Measurements from ENCODE around the gene ZNF211.

Gene ZNF211

GRCh38 chr19:57656346-57656745, 23.4 kb downstream of the ZNF211 start:
- no peak for DNase-seq

GRCh38 chr19:57664269-57665127, 31.5 kb downstream of the ZNF211 start:
- no peak for DNase-seq

- DNase-seq = no peak
Measured at GRCh38 chr19:57665261-57665806, 32.4 kb downstream of the ZNF211 start.

- DNase-seq = no peak
Measured at GRCh38 chr19:57667228-57667627, 34.3 kb downstream of the ZNF211 start.

GRCh38 chr19:57668635-57669034, 35.7 kb downstream of the ZNF211 start, which contains the start of gene ZSCAN4:
Gene ZSCAN4, plus strand, starts transcription at chr19:57668935. Its CDS starts 7,211 bp downstream, at chr19:57676146.
- no peak for DNase-seq

GRCh38 chr19:57671124-57671895, 38.3 kb downstream of the ZNF211 start:
- no peak for DNase-seq

- DNase-seq = no peak
Measured at GRCh38 chr19:57672466-57672865, 39.5 kb downstream of the ZNF211 start.

GRCh38 chr19:57675881-57676280, 42.9 kb downstream of the ZNF211 start:
- DNase-seq = no peak

- DNase-seq = no peak
Measured at GRCh38 chr19:57682226-57682766, 49.3 kb downstream of the ZNF211 start.

- no peak for DNase-seq
Measured at GRCh38 chr19:57686727-57687126, 53.8 kb downstream of the ZNF211 start.

GRCh38 chr19:57687363-57688010, 54.5 kb downstream of the ZNF211 start:
- no peak for DNase-seq

- DNase-seq = no peak
Measured at GRCh38 chr19:57688011-57688763, 55.2 kb downstream of the ZNF211 start.

GRCh38 chr19:57689750-57690149, 56.8 kb downstream of the ZNF211 start:
- no peak for DNase-seq
